NB4 (cell line): ENCODE results near the gene IMP4.

Source experiments
- CTCF ChIP-seq: IDR thresholded peaks from one replicate; pipeline ENCODE4 v1.5.1; 2012; ENCODE audit warnings: low read depth, low read length
- POLR2A ChIP-seq: IDR thresholded peaks from 2 replicates; pipeline ENCODE4 v1.6.1; 2011; ENCODE audit warnings: mild to moderate bottlenecking; ENCODE audit not compliant: insufficient read length; ENCODE audit errors: extremely low read depth

DNA sequence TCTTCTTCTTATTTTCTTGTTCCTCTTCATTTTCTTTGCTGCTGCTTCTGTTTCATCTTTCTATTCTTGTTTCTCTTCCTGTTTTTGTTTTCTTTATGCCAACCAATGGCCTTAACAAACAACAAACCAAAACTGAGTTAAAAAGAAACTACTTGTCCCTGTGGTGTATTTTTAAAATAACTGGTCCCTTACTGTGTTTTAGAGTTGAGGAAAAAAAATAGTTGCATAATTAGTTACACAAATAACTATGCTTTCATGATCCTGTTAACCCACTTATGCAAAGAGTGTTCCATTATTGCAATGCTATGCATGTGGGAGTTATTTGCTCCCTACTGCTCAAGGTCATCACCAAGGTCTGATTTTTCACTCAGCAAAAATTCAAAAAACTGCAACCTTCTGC lies 39.5 kb upstream of the IMP4 start:
- TF ChIP-seq CTCF (no peak), POLR2A (no peak)
